HG02943 (cell line): ENCODE measurements around the gene AGT.
"Not testable (repeated sequence)": the region's sequence is repeated elsewhere in the genome, so short reads cannot be mapped to it uniquely, and the experiment has no call there.

Experiments
- ATAC-seq: cut with Tn5 transposase; IDR thresholded peaks from one replicate; pipeline ENCODE4 v1.9.1; 2021; ENCODE audit warnings: mild to moderate bottlenecking, low read depth, moderate library complexity; ENCODE audit not compliant: unreplicated experiment

The AGT gene

DNA sequence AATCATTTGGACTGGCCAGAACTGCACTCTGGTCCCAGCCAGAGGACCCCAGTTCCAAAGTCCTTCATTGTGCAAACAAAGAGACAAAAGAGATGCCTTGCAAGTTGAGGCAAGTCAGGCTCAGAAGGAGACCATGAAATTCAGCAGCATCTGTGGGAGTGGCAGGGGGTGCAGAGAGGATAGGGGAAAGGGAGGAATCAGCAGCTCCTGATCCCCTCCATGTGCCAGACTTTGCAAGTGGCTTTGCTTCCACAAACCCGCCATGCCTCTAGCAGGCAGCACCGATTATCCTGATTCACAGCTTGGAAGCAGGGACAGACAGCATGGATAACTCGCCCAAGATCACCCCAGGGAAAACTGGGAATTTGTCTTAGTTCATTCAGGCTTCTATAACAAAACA is 31.1 kb upstream of the AGT start:
- ATAC-seq, result no peak

DNA sequence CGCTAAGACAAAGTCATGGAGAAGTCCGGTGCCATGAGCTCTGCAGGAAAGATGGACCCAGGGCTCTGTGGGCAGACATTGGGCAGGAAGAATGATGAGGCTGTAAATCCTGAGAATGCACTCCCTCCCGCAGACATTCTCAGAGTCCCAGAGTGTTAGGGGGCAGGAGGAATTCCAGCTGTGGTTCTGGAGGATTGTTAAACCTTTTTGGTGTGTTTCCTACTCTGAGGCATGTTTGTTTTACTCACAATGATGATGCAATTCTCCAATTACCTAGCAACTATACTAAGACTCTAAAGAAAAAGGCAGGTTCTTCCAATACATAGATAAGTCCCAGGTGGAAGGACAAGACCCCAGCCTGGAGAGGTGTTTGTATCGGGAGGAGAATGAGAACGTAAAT is 30.5 kb upstream of the AGT start:
- ATAC-seq, result no peak

DNA sequence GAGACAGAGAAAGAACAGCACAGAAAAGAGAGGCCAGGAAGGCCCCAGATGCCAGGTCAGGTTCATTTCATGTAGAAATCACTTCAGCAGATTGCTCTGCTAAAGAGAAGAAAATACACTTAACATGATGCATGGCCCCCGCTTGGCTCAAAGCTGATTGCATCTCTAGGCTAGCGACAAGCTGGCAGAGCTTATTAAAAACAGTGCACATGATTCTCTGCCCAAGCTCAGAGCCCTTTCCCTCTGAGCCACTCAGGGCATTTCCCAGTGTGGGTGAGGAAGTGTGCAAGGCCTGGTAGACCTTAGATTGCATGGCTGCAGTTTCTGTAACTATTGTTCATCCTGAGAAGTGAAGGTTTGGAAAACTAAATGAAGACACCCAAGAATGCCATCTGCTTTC is 30.0 kb upstream of the AGT start:
- ATAC-seq, result no peak

DNA sequence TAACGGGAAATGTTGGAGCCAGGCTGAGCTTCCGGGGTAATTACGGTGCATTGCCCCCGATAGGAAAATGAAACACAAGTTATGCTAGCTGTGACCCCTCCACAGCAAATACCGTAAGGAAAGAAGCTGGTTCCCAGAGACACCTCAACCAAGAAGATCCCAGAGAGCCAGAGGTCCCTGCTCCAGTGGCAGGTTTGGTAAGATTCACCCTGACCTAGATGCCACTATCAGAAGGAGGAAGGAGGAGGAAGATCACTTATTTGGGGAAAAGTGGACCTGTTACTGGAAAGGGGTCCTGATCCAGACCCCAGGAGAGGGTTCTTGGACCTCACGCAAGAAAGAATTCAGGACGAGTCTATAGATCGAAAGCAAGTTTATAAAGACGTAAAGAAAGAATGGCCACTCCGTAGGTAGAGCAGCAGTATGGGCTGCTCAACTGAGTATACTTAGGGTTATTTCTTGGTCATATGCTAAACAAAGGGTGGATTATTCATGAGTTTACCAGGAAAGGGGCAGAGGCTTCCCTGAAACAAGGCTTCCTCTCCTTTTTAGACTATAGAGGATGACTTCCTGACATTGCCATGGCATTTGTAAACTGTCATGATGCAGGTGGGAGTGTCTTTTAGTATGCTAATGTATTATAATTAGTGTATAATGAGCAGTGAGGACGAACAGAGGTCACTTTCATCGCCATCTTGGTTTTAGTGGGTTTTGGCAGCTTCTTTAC is 25.8 kb upstream of the AGT start:
- ATAC-seq, result no peak

DNA sequence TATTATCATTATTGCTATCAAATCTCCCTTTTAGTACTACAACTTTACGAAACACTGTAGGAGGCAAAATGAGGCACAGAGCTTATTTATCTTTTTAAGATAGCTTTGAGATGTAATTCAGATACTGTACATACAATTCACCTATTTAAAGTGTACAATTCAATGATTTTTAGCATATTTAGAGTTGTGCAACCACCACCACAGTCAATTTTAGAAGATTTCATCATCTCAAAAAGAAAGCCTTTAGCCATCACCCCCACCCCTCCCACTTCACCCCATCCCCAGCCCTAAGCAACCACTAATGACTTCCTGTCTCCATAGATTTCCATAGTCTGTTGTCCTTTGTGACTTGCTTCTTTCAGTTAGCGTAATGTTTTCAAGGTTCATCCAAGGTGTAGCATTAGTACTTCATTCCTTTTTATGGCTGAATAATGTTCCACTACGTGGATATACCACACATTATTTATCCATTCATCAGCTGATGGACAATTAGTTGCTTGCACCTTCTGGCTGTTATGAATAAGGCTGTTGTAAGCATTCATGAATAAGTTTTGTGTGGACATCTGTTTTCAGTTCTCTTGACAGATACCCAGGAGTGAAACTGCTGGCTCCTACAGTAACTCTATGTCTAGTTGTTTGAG is 23.8 kb upstream of the AGT start:
- no peak for ATAC-seq

DNA sequence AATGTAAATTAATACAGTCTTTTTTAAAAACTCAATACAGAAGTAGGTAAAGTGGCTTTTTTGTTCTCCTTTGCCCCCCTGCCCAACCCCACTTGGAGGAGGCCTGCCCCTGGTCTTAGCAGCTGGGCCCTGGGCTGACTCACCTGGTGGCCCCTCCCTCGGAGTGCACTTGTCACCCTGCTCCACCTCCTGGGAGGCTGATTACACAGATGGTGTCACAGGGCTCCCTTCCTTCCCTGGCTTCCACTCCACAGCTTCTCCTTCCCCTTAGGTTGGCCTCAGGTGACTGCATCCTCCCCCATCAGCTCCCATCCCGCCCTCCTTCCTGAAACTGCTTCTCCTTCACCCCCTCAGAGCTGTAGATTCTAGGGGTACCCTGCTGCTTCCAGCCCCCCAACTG is 21.5 kb upstream of the AGT start:
- no peak for ATAC-seq

DNA sequence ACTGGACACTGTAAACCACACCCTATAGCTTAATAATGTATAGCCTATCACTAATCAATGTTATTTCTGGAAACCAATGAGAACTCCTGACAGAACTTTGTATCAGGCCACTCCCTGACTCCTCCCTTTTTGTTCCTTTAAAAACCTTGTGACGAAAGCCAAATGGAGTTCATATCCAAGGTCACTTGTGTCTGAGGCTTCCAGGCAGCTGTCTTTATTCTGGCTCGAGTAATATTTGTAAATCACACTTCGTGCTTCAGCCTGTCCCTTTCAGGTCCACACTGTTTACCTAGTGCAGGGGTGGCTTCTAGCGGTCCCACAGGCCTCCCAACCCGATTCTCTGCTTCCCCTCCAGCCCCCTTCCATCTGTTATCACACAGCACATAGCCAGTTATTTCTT is 17.1 kb upstream of the AGT start:
- ATAC-seq, result no peak

DNA sequence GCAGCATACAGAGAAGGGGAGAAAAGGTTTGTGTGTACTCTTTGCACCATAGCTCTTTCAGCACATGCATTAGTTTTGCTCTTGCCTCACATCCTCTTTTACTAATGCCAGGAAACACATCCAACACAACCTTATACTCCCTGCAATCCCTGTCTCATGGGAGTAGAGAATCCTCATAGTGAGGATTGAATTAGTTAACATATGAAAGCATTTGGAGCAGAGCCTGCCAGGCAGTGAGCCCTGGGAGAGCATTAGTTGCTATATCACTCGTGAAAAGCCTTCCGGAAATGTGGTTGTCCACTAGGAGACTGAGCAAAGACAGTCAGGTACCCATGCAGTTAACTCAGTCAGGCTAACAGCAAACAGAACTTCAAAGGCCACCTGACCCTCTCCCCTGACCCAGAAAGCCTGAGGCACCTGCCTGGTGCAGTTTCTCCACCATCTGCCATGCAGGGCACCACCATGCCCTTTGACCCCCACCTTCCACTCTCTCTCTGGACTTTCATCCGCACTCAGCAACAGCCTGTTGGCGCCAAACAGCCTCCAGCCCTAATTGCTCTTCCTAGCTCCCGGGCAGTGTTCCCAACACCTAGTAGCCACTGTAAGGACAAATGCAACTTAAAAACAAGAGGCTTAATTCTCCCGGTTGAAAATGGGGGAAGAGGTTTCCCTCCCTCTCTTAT is 14.9 kb upstream of the AGT start:
- ATAC-seq, result no peak

DNA sequence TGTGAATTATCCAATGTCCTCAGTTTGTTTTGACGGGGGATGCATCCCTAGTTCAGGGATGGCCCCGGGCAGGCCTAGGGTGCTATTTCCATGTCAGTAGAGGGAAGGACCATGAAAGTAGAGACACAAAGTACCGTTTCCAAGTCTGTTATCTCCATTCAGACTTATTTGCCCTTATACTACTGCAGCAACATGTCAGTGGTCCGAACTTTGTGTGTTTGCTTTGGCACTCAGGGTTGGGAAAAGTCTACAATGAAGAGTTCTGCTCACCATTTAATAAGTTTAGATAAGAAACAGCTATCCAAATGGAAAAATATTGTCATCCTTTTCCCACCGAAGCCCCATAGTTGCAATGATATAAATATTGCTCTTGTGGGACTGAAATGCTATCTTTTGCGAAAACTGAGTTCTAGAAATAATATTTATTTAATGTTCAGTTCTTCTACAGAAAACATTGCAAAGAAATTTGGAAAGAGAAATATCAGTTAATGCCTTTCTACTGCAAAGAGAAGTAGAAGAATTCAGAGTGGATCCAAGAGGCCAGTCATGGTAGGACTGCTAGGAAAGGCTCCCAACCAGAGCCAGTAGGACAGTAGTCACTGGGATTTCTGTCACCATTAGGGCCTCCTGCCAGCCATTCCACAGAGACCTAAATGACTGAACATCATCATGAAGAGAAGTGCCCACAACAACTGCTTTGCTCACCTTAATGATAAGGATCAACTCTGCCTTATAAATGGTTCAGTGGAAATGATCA is 11.5 kb upstream of the AGT start:
- ATAC-seq, result no peak

DNA sequence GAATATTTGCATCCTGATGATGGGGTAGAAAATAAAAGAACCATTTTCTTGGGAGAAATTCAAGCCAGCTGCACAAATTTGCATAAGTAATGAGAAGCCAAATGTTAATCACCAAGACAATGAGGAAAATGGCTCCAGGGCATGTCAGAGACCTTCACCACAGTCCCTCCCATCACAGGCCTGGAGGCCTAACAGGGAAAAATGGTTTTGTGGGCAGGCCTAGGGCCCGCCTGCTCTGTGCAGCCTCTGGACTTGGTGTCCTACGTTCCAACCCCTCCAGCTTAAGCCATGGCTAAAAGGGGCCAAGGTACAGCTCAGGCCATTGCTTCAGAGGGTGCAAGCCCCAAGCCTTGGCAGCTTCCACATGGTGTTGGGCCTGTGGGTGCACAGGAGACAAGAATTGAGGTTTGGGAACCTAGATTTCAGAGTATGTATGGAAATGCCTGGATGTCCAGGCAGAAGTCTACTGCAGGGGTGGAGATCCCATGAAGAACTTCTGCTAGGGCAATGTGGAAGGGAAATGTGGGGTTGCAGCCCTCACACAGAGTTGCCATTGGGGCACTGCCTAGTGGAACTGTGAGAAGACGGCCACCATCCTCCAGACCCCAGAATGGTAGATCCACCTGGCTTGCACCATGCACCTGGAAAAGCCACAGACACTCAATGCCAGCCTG is 8.1 kb upstream of the AGT start:
- not testable (repeated sequence) for ATAC-seq

DNA sequence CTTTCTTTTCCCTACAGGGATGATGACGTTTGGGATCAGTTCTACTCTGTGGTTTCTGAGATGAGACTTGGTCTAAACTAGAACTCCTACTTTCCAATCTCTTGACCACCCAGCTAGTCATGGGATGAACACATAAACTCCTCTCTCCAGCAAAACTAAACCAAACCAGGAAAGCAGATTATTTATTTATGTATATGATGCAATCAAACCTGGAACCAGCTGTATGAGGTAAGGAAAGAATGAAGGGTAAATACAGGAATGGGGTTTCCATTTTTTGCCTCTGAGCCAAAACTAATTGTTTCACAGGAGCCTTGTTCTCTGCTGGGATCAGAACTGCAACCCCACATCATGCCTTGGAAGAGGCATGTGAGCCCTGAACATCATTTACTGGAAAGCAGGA is 3.3 kb upstream of the AGT start:
- no peak for ATAC-seq

DNA sequence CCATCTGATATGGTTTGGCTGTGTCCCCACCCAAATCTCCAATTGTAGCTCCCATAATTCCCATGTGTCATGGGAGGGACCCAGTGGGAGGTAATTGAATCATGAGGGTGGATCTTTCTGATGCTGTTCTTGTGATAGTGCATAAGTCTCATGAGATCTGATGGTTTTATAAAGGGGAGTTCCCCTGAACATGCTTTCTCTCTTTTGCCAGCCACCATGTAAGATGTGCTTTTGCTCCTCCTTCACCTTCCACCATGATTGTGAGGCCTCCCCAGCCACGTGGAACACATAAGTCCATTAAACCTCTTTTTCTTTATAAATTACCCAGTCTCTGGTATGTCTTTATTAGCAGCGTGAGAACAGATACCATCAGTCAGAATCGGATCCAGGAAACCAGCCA is 2.5 kb upstream of the AGT start:
- ATAC-seq, result not testable (repeated sequence)

DNA sequence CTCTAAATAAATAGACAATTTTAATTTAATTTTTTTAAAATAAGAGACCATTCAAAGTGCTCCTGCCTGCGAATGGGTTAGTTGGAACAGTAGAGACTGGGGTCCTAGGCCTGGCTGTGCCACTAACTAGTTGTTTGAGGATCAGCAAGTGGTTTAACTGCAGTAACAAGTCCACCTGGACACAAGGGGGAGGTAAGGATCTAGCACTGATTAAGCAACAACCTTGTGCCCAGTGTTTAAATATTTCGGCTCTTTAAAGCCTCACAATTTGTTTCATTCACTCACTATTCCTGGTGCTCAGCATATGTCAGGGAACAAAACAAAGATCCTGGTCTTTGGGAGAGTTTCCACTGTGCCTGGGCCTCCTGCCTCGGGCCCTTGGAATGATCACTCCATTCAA is 1.6 kb upstream of the AGT start:
- ATAC-seq, result no peak

DNA sequence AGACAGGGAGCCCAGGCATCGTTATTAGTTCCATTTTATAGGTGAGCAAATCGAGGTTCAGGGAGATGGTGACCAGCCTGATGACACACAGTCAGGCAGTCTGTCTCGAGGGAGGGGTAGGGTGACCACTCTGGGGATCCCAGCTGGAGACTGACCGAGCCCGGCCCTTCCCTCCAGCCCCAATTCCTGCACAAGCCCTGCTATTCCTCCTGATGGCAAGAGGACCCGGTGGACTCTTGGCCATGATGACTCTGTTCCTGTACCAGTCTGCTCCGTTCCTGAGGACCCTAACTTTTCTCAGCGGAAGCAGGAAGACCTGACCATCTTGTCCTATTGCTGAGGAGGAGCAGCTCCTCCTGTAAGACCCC is 391 bp downstream of the AGT start:
- ATAC-seq, result no peak

DNA sequence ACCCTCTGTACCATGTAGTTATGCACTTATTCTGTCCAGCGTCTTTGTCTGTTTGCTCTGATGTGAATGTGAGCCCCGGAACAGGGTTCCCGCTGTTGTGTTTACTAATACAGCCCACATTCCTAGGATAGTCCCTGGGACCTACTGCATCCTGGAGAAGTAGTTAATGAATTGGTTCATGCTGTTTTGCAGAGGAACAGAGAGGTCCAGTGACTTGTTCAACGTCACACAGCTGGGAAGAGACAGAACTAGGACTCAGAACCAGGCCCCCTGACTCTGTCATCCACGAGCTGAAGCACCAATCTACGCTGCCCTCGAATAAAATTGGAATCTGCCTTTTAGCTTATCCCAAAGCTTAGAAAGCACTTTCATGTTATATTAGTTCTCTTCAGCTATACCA is 784 bp downstream of the AGT start:
- no peak for ATAC-seq

DNA sequence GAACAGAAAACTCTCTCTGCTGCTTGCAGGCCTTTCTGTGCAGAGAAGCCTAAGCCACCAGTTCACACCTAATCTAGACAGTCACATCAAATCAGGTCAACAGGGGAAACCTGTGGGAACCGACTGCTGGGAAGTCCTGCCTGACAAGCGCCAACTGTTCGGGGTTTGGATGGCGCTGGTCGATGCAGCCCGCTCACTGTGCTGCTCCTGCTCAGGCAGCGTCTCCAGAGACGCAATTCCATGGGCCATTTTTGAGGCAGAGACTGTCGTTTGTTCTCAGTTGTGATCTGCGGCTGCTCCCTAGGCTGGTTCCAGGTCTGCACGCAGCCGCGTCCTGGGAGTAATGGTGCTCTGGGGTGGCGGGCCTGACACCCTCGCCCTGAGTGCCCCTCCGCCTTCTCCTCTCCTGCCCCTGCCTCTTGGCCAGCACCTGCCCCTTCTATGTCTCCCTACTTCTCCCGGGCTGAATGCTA is 1.4 kb downstream of the AGT start:
- no peak for ATAC-seq

DNA sequence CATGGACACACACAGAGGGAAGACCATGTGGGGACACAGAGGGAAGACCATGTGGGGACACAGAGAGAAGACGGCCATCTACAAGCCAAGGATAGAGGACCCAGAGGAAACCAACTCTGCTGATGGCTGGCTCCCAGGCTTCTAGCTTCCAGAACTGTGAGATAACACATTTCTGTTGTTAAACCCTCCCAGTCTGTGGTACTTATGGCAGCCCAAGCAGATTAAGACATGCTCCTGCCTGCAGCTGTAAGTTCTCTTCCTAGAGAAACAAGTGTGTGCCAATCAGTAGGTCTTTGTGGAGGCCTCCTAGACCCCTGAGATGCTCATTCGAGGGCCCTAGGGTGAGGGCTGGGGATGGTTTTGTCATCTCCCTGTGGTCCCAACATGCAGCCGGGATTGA is 2.7 kb downstream of the AGT start:
- ATAC-seq, result no peak

DNA sequence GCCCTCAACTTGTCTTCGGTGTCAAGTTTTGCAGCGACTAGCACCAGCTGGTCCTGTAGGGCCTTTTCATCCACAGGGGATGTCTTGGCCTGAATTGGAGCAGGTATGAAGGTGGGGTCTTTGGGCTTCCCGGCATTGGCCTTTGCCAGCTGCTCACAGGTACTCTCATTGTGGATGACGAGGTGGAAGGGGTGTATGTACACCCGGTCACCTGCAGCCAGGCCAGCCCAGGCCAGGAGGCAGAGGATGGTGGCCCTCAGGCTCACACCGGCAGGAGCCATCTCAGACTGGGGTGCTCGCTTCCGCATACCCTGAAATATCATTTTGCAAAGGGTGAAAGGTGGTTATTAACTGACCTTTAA is 3.4 kb downstream of the AGT start:
- ATAC-seq, result no peak

DNA sequence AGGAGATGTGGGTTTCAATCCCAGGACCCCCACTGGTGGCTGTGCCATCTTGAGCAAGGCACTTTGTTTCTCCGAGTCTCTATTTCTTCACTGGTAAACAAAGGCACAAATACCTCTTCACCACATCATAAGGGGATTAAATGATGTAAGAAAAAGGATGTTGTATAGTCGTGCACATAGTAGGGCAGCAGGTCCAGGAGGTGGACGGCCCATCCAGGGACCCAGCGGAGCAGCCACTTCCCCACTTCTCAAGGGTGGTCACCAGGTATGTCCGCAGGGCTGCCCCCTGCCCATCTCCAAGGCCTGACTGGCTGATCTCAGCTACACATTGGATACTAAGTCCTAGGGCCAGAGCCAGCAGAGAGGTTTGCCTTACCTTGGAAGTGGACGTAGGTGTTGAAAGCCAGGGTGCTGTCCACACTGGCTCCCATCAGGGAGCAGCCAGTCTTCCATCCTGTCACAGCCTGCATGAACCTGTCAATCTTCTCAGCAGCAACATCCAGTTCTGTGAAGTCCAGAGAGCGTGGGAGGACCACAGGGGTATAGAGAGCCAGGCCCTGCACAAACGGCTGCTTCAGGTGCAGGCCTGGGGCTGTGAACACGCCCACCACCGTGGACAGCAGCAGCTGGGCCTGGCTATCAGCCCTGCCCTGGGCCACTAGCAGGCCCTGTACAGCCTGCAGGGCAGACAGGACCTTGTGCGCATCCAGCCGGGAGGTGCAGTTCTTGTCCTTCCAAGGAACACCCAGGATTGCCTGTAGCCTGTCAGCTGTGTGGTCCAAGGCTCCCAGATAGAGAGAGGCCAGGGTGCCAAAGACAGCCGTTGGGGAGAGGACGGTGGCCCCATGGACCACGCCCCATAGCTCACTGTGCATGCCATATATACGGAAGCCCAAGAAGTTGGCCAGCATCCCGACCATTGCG is 4.0 kb downstream of the AGT start:
- no peak for ATAC-seq
